IPS-15b (cell line): ENCODE data around the gene KIAA1755.

ENCODE experiments used
- H3K27me3 ChIP-seq: one replicate; pipeline ENCODE4 v1.6.1; 2013; ENCODE audit warnings: low read length; ENCODE audit not compliant: control insufficient read depth, insufficient read depth
- H3K36me3 ChIP-seq: one replicate; pipeline ENCODE4 v1.6.1; 2013; ENCODE audit warnings: low read length; ENCODE audit not compliant: control insufficient read depth, insufficient read depth
- H3K4me1 ChIP-seq: one replicate; pipeline ENCODE4 v1.6.1; 2013; ENCODE audit warnings: mild to moderate bottlenecking, low read length; ENCODE audit not compliant: control insufficient read depth, insufficient read depth
- H3K4me3 ChIP-seq: one replicate; pipeline ENCODE4 v1.5.1; 2013; ENCODE audit warnings: low read depth, low read length
- H3K9ac ChIP-seq: one replicate; pipeline ENCODE4 v1.6.1; 2013; ENCODE audit warnings: low read depth, mild to moderate bottlenecking, low read length
- H3K9me3 ChIP-seq: one replicate; pipeline ENCODE4 v1.6.1; 2013; ENCODE audit warnings: mild to moderate bottlenecking, low read length; ENCODE audit not compliant: control insufficient read depth, insufficient read depth

KIAA1755 gene

DNA sequence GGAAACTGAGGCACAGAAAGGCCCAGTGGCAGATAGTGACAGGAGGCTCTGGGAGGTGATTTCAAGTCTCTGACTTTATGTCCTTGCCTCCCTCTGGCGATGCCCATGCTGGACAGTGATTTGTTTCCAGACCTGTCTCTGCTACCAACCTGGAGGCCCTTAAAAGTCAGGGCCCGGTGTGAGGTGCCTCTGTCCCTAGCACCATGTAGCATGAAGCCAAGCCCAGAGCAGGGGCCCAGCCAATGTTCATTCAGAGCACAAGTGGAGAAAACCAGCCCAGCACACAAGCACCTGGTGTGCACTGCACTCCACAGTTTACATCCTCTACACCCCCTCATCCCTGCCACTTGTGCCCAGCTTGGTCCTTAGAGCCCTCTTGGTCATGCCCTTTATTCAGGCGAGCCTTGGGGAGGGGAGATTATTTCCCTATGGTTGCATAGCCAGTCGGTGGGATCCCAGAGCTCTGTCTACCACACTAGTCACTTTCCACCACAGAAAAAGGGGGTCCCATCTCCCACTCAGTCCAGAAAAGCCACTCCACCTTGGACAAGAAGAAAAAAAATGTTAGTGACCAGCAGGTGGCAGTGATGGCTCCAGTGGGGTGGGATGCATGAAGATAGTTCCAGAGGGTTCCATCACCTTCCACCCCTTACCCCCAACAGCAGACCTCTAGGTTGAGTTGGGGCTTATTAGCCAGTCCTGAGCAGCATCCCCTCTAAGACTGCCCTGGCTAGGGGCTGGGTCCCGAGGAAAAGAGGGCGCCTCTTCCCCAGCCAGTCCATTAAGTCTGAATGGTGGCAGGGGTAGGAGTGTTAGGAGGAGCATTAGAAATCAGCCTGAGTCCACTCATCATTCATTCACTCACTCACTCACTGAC lies 30.9 kb downstream of the KIAA1755 start:
- Histone ChIP-seq H3K9ac (no peak overlapping the region), H3K4me1 (no peaks in the 10 kb centered on the region), H3K27me3 (no peaks in the 10 kb centered on the region), H3K4me3 (no peak overlapping the region), H3K9me3 (no peaks in the 10 kb centered on the region), H3K36me3 (no peaks in the 10 kb centered on the region)

DNA sequence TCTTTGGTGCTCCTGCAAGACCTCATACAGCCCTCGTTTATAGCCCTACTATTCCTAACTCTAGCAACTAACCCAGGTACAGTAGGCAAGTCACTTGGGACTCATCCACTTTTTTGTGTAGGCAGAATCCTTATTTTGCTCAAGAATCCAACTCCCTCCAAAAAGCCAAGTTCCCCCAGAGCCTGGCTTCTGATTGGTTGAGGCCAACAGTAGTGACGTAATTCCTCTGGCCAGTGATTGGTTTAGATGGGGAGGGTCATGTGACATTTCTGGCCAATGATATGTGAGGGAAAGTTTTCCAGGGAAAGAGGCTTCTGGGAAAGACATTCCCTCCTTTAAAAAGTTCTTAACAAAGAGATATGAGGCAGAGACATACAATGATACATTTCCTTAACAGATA lies 32.1 kb downstream of the KIAA1755 start:
- no peaks in the 10 kb centered on the region for H3K36me3 ChIP-seq
- H3K4me1 ChIP-seq: no peaks in the 10 kb centered on the region
- no peaks in the 10 kb centered on the region for H3K9me3 ChIP-seq
- no peak overlapping the region for H3K9ac ChIP-seq
- no peaks in the 10 kb centered on the region for H3K27me3 ChIP-seq
- H3K4me3 ChIP-seq: no peak overlapping the region

DNA sequence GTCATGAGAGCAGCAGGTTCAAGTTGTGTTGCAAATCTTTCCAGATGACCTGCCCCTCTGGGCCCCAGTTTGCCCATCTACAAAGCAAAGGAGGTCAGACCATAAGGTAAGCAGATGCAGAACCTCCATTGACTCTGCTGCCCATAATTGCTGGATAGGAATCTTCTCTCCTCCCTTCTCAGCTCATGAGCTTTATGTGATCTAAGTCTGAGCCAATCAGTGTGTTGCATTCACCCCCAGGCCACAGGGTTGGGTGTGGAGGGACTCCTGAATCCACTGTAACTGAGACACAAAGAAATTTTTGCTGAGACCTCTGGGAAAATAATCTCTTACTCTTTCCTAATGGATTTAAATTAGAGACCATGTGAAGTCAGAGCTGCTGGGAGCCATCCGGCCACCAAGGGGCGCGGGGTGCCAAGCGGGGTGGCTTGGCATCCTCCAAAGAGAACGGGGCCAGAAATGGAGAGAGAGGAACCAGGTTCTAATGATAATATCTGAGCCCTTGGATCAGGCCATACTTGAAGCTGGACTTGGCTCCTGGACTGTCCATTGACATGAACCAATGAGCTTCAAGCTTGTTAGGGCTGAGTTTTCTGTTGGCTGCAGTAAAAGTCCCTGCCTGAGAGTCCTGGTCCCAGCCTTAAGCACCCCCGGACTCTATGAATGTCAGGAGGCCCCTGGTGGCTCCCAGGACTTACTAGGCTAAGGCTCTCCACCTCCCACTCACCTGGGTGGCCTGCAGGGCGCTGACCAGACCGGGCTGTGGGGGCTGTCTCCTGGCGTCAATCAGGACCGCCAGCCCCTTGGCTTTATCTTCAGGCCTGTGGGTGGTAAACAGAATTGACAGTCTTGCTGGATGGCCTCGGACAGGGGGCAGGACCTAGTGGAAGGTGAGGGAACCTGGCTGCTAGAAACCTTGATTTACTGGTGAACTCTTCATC lies 32.8 kb downstream of the KIAA1755 start:
- no peaks in the 10 kb centered on the region for H3K36me3 ChIP-seq
- no peak overlapping the region for H3K9ac ChIP-seq
- H3K4me3 ChIP-seq: no peak overlapping the region
- H3K4me1 ChIP-seq: no peaks in the 10 kb centered on the region
- H3K9me3 ChIP-seq: no peaks in the 10 kb centered on the region
- no peaks in the 10 kb centered on the region for H3K27me3 ChIP-seq

- H3K9ac ChIP-seq: no peak overlapping the region
- H3K9me3 ChIP-seq: no peaks in the 10 kb centered on the region
- H3K4me1 ChIP-seq: no peaks in the 10 kb centered on the region
- H3K27me3 ChIP-seq: no peaks in the 10 kb centered on the region
- H3K4me3 ChIP-seq: no peak overlapping the region
- H3K36me3 ChIP-seq: no peaks in the 10 kb centered on the region
Observed at GRCh38 chr20:38226553-38226952, 34.0 kb downstream of the KIAA1755 start.

GRCh38 chr20:38225900-38226263 lies 34.7 kb downstream of the KIAA1755 start:
- H3K4me3 ChIP-seq: no peak overlapping the region
- no peaks in the 10 kb centered on the region for H3K27me3 ChIP-seq
- H3K9me3 ChIP-seq: no peaks in the 10 kb centered on the region
- H3K9ac ChIP-seq: no peak overlapping the region
- H3K36me3 ChIP-seq: no peaks in the 10 kb centered on the region
- H3K4me1 ChIP-seq: no peaks in the 10 kb centered on the region

DNA sequence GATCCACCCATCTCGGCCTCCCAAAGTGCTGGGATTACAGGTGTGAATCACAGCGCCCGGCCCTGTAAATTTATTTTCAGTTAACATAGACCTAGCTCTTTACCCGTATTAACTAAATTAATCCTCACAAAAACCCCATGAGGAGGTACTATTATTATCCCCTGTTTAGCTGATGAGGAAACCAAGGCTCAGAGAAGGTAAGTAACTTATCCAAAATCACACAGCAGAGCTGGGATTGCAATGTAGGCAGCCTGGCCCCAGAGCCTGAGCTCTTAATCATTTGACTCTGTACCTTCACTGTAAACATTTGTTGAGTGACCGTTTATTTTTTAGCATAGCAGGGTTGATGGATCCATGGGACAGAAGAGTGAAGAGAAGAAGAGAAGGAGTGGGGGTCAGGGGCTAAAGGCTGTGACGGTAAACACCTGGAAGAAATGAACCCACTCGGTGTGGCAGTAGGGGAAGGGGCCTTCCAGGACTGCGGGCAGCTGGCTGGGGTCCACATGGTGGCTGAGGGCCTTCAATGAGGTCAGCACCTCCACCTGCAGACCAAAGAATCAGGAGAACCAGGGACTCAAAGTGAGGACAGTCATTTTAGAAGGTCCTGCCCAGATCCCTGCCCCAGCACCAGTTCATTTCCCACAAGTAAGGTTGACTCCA lies 35.2 kb downstream of the KIAA1755 start:
- Histone ChIP-seq H3K36me3 (no peaks in the 10 kb centered on the region), H3K27me3 (no peaks in the 10 kb centered on the region), H3K4me3 (no peak overlapping the region), H3K4me1 (no peaks in the 10 kb centered on the region), H3K9ac (no peak overlapping the region), H3K9me3 (no peaks in the 10 kb centered on the region)

DNA sequence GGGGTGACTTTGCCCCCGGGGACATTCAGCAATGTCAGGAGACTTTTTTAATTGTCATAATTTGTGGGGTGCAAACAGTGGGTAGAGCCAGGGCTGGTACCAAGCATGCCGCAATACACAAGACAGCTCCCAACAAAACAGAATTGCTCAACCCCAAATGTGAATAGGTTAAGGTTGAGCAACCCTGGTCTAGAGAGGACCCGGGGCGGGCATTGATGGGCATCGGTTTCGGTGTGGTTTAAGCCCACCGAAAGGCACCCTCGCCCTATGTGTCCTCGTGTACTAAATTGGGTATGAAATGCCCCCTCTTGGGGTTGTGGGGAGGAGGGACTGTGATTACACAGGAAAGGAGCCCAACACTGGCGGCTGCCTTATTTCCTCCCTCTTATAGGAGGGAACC lies 36.0 kb downstream of the KIAA1755 start:
- H3K9me3 ChIP-seq: no peaks in the 10 kb centered on the region
- no peaks in the 10 kb centered on the region for H3K4me1 ChIP-seq
- no peaks in the 10 kb centered on the region for H3K36me3 ChIP-seq
- no peaks in the 10 kb centered on the region for H3K27me3 ChIP-seq
- H3K4me3 ChIP-seq: no peak overlapping the region
- no peak overlapping the region for H3K9ac ChIP-seq

DNA sequence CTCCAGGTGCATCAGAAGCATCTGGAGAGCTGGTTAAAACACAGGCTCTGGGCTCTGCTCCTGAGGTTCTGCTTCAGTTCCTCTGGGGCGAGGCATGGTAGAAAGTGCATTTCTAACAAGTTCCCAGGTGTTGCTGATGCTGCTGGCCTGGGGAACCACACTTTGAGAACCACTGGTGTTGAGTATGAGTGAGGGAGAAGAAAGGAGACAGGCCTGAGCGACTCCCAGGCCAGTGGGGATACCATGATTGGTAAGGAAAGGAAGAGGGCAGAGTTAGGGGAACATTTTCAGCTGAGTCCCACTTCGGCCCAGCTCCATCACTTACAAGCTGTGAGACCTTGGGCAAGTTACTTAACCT lies 36.8 kb downstream of the KIAA1755 start:
- H3K36me3 ChIP-seq: no peaks in the 10 kb centered on the region
- no peaks in the 10 kb centered on the region for H3K4me1 ChIP-seq
- no peak overlapping the region for H3K4me3 ChIP-seq
- H3K9ac ChIP-seq: no peak overlapping the region
- H3K9me3 ChIP-seq: no peaks in the 10 kb centered on the region
- H3K27me3 ChIP-seq: peaks cover 2% of the 10 kb centered on the region

DNA sequence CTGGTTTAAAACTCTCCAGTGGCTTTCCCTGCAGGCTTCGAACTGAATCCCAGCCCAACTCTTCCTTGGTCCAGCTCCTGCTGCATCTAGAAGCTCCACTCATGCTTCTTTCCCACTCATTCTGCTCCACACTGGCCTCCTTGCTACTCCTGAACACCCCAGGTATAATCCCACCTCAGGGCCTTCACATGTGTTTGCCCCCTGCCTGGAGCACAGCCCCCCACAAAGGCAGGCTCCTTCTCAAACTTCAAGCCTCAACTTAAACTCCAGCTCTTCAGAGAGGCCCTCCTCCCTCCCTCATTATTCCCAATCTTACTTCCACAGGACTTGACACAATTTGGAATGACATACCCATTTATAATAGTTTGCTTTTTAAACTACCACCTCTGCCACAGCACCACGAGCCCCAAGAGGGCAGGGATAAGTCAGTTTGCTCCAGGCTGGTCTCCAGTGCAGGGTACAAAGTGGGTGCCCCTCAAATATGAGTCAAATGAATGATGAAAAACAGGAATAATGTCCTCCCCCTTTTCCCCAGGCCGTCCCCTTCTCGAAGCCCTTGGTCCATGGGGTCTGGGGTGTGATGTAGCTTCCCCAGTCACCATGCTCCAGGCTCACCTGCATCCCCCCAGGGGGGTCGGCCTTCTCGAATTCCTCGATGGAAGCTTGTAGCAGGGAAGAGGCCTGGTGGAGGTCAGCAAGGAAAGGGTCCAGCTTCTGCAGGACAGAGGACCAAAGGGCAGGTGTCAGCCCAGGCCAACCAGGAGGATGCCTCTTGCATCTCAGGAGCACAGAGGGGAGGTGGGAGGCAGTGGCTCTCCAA lies 37.4 kb downstream of the KIAA1755 start:
- Histone ChIP-seq H3K9me3 (no peaks in the 10 kb centered on the region), H3K9ac (no peak overlapping the region)

DNA sequence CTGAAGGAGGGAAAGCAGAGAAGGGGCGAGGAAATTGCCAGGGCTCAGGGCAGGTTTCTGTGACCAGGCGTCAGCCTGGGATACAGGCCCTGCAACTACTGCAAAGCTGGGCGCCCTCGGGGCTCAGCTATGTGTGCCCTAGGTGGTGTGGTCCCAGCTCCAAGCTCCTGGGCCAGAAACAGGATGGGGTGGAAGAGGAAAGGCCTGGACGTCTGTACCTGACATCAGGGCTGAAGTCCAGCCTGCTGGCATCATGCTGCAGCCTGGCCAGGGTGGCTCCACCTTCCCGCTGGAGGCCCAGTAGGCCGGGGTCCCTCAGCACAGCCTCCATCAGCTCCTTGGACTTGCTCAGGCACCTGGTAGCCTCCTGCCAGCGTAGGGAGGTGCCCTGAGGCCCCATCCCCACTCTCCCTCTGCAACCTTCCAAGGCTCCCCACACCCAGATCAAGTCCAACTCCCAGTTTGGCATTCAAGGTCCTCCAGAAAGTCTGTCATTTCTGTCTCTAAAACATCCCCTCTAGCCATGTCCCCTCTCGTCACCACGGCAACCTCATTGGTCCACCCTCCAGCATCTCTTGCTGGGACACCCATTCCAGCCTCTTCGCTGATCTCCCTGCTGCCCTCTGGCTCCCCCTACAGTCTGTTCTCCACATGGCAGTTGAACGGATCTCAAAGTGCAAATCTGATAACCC lies 38.2 kb downstream of the KIAA1755 start:
- Histone ChIP-seq H3K4me1 (peaks cover 1% of the 10 kb centered on the region), H3K4me3 (no peak overlapping the region), H3K36me3 (no peaks in the 10 kb centered on the region), H3K9me3 (no peaks in the 10 kb centered on the region), H3K9ac (no peak overlapping the region), H3K27me3 (peaks cover 2% of the 10 kb centered on the region)

More for the DNA sequence above, 37.4 kb downstream of the KIAA1755 start:
- peaks cover 2% of the 10 kb centered on the region for H3K27me3 ChIP-seq
- H3K36me3 ChIP-seq: no peaks in the 10 kb centered on the region
- no peak overlapping the region for H3K4me3 ChIP-seq
- no peaks in the 10 kb centered on the region for H3K4me1 ChIP-seq
